ENCODE measurements around the gene FRMD3.

Gene FRMD3

GRCh38 chr9:83497441-83497840 lies 40.8 kb downstream of the FRMD3 start:
- no peak for DNase-seq (ENCODE audit: low read depth)
- no peak overlapping the region for H3K4me3 ChIP-seq (ENCODE audit: low read length)
- no peak for TF ChIP-seq CTCF (IDR thresholded peaks at IDR 0.05; ENCODE audit: insufficient read depth, low read depth, low read length, missing control alignments)

GRCh38 chr9:83491995-83492394 lies 46.2 kb downstream of the FRMD3 start:
- no peak for TF ChIP-seq CTCF (IDR thresholded peaks at IDR 0.05; ENCODE audit: insufficient read depth, low read depth, low read length, missing control alignments)
- DNase-seq (ENCODE audit: low read depth), result no peak
- no peak overlapping the region for H3K4me3 ChIP-seq (ENCODE audit: low read length)

GRCh38 chr9:83491413-83491812 lies 46.8 kb downstream of the FRMD3 start:
- H3K4me3 ChIP-seq (ENCODE audit: low read length), result no peak overlapping the region
- TF ChIP-seq CTCF (IDR thresholded peaks at IDR 0.05; ENCODE audit: insufficient read depth, low read depth, low read length, missing control alignments), result no peak
- DNase-seq (ENCODE audit: low read depth), result no peak

GRCh38 chr9:83489961-83490360 lies 48.2 kb downstream of the FRMD3 start:
- DNase-seq (ENCODE audit: low read depth), result no peak
- H3K4me3 ChIP-seq (ENCODE audit: low read length), result no peak overlapping the region
- no peak for TF ChIP-seq CTCF (IDR thresholded peaks at IDR 0.05; ENCODE audit: insufficient read depth, low read depth, low read length, missing control alignments)

GRCh38 chr9:83484990-83485389 lies 53.2 kb downstream of the FRMD3 start:
- H3K4me3 ChIP-seq (ENCODE audit: low read length), result no peak overlapping the region
- TF ChIP-seq CTCF (IDR thresholded peaks at IDR 0.05; ENCODE audit: insufficient read depth, low read depth, low read length, missing control alignments), result no peak
- no peak for DNase-seq (ENCODE audit: low read depth)

- no peak overlapping the region for H3K4me3 ChIP-seq (ENCODE audit: low read length)
- no peak for DNase-seq (ENCODE audit: low read depth)
- TF ChIP-seq CTCF (IDR thresholded peaks at IDR 0.05; ENCODE audit: insufficient read depth, low read depth, low read length, missing control alignments), result no peak
Observed at GRCh38 chr9:83483223-83483622, 55.0 kb downstream of the FRMD3 start.

GRCh38 chr9:83479765-83480164 lies 58.4 kb downstream of the FRMD3 start:
- H3K4me3 ChIP-seq (ENCODE audit: low read length), result no peak overlapping the region
- no peak for TF ChIP-seq CTCF (IDR thresholded peaks at IDR 0.05; ENCODE audit: insufficient read depth, low read depth, low read length, missing control alignments)
- no peak for DNase-seq (ENCODE audit: low read depth)

All from epithelial cell of esophagus (primary cell).